Superior temporal gyrus (tissue), 1 donor: ENCODE data around the gene NBEA.

Experiments used
- DNase-seq: peaks from one replicate; pipeline ENCODE4 v3.0.0-alpha.2; 2016; ENCODE audit errors: extremely low spot score

Gene NBEA

GRCh38 chr13:35702316-35702715, 760.2 kb downstream of the NBEA start:
- no peak for DNase-seq

- no peak for DNase-seq
Measured at GRCh38 chr13:35703061-35703460, 761.0 kb downstream of the NBEA start.

GRCh38 chr13:35704331-35704730, 762.3 kb downstream of the NBEA start:
- DNase-seq: no peak

GRCh38 chr13:35706281-35706680, 764.2 kb downstream of the NBEA start:
- no peak for DNase-seq

GRCh38 chr13:35706721-35707120, 764.7 kb downstream of the NBEA start:
- DNase-seq: no peak

GRCh38 chr13:35711909-35712308, 769.8 kb downstream of the NBEA start:
- no peak for DNase-seq

GRCh38 chr13:35712907-35713761, 771.1 kb downstream of the NBEA start:
- DNase-seq: no peak

- no peak for DNase-seq
Measured at GRCh38 chr13:35714121-35714520, 772.1 kb downstream of the NBEA start.

GRCh38 chr13:35714588-35715377, 772.7 kb downstream of the NBEA start:
- no peak for DNase-seq

- DNase-seq: no peak
Measured at GRCh38 chr13:35716186-35716585, 774.1 kb downstream of the NBEA start.

GRCh38 chr13:35716729-35717128, 774.7 kb downstream of the NBEA start:
- no peak for DNase-seq

- no peak for DNase-seq
Measured at GRCh38 chr13:35718084-35718483, 776.0 kb downstream of the NBEA start.

- no peak for DNase-seq
Measured at GRCh38 chr13:35720290-35720689, 778.2 kb downstream of the NBEA start.

GRCh38 chr13:35720690-35721554, 778.9 kb downstream of the NBEA start:
- peak; percentile 75 for DNase-seq
